Mesenchymal stem cell (in vitro differentiated cells and primary cell): ENCODE data around the gene DSP.

Source experiments
- DNase-seq: peaks from one replicate; pipeline ENCODE4 v3.0.0-alpha.2; 2013
- H2AFZ ChIP-seq: one replicate; pipeline ENCODE4 v1.6.1; 2013; ENCODE audit warnings: low read depth, mild to moderate bottlenecking, control low read depth, inconsistent platforms, low read length, moderate library complexity
- H2AK5ac ChIP-seq: 2 replicates; pipeline ENCODE4 v1.6.1; 2013; ENCODE audit warnings: low read length, moderate library complexity, mild to moderate bottlenecking, inconsistent platforms; ENCODE audit not compliant: severe bottlenecking
- H2BK120ac ChIP-seq: one replicate; pipeline ENCODE4 v1.6.1; 2013; ENCODE audit warnings: low read depth, mild to moderate bottlenecking, inconsistent platforms, low read length, moderate library complexity
- H2BK12ac ChIP-seq, 2 experiments: one replicate each; pipeline ENCODE4 v1.6.1; 2013; ENCODE audit warnings: inconsistent platforms in 2 of 2, low read length in 2 of 2, mild to moderate bottlenecking in 2 of 2, moderate library complexity in 2 of 2, control low read depth in 1 of 2
- H2BK15ac ChIP-seq: one replicate; pipeline ENCODE4 v1.6.1; 2013; ENCODE audit warnings: mild to moderate bottlenecking, low read depth, inconsistent platforms; ENCODE audit not compliant: poor library complexity, severe bottlenecking
- H2BK5ac ChIP-seq: 2 replicates; pipeline ENCODE4 v1.6.1; 2013; ENCODE audit warnings: low read depth, mild to moderate bottlenecking, low read length, control low read depth, inconsistent platforms; ENCODE audit not compliant: poor library complexity, severe bottlenecking
- H3K14ac ChIP-seq, 2 experiments: one replicate each; pipeline ENCODE4 v1.6.1; 2013; ENCODE audit warnings: inconsistent platforms in 2 of 2, low read length in 2 of 2, control low read depth in 1 of 2, mild to moderate bottlenecking in 1 of 2, moderate library complexity in 1 of 2
- H3K18ac ChIP-seq, 2 experiments: one replicate each; pipeline ENCODE4 v1.6.1; 2013; ENCODE audit warnings: inconsistent platforms in 2 of 2, low read length in 2 of 2, control low read depth in 1 of 2, low read depth in 1 of 2, mild to moderate bottlenecking in 1 of 2
- H3K23ac ChIP-seq, 2 experiments: one replicate each; pipeline ENCODE4 v1.6.1; 2013; ENCODE audit warnings: inconsistent platforms in 2 of 2, low read length in 2 of 2, mild to moderate bottlenecking in 2 of 2, moderate library complexity in 2 of 2, control low read depth in 1 of 2
- H3K27ac ChIP-seq: 2 replicates; pipeline ENCODE4 v1.5.1; 2013; ENCODE audit warnings: mild to moderate bottlenecking, moderate library complexity, low read length, control low read depth, inconsistent platforms; ENCODE audit not compliant: poor library complexity, severe bottlenecking
- H3K27me3 ChIP-seq, 2 experiments: 2 replicates each; pipeline versions ENCODE4 v1.6.1 to v1.7.0; 2013; ENCODE audit warnings: low read length in 2 of 2, mild to moderate bottlenecking in 2 of 2, moderate library complexity in 2 of 2, control low read depth in 1 of 2, inconsistent platforms in 1 of 2; ENCODE audit not compliant: control insufficient read depth in 1 of 2, insufficient read depth in 1 of 2
- H3K36me3 ChIP-seq, 2 experiments: 2 replicates each; pipeline versions ENCODE4 v1.6.1 to v1.7.0; 2013; ENCODE audit warnings: low read length in 2 of 2, control low read depth in 1 of 2, inconsistent platforms in 1 of 2, low read depth in 1 of 2, mild to moderate bottlenecking in 1 of 2; ENCODE audit not compliant: insufficient read depth in 2 of 2, control insufficient read depth in 1 of 2
- H3K4ac ChIP-seq, 2 experiments: one replicate each; pipeline ENCODE4 v1.6.1; 2013; ENCODE audit warnings: inconsistent platforms in 2 of 2, low read length in 2 of 2, mild to moderate bottlenecking in 2 of 2, moderate library complexity in 2 of 2, control low read depth in 1 of 2, low read depth in 1 of 2
- H3K4me1 ChIP-seq: 2 replicates; pipeline ENCODE4 v1.6.1; 2013; ENCODE audit warnings: low read depth, low read length, control low read depth; ENCODE audit not compliant: control insufficient read depth, insufficient read depth
- H3K4me2 ChIP-seq: 2 replicates; pipeline ENCODE4 v1.6.1; 2013; ENCODE audit warnings: low read length, mild to moderate bottlenecking, inconsistent platforms; ENCODE audit not compliant: poor library complexity, severe bottlenecking
- H3K4me3 ChIP-seq, 2 experiments: 2 replicates each; pipeline versions ENCODE4 v1.5.1 to v1.7.0; 2013; ENCODE audit warnings: low read length in 2 of 2, mild to moderate bottlenecking in 2 of 2, control low read depth in 1 of 2, low read depth in 1 of 2; ENCODE audit not compliant: insufficient read depth in 1 of 2
- H3K79me1 ChIP-seq: replicated peaks from 2 replicates; pipeline ENCODE4 v1.6.1; 2013; ENCODE audit warnings: mild to moderate bottlenecking, control low read depth, low read length, inconsistent platforms; ENCODE audit not compliant: poor library complexity, severe bottlenecking
- H3K9ac ChIP-seq: 2 replicates; pipeline ENCODE4 v1.7.0; 2013; ENCODE audit warnings: mild to moderate bottlenecking, low read length, moderate library complexity
- H3K9me3 ChIP-seq: 2 replicates; pipeline ENCODE4 v1.7.0; 2013; ENCODE audit warnings: mild to moderate bottlenecking, low read length; ENCODE audit not compliant: control insufficient read depth
- H4K8ac ChIP-seq: one replicate; pipeline ENCODE4 v1.6.1; 2013; ENCODE audit warnings: inconsistent platforms, mild to moderate bottlenecking, low read length, moderate library complexity
- H4K91ac ChIP-seq: one replicate; pipeline ENCODE4 v1.6.1; 2013; ENCODE audit warnings: mild to moderate bottlenecking, low read length, inconsistent platforms
- WGBS: methylation state at CpG from one replicate; pipeline ENCODE4 v1.1.7; 2013; ENCODE audit warnings: mixed read lengths; 5-methylcytosine and 5-hydroxymethylcytosine counted together

Gene DSP

GRCh38 chr6:7562769-7563168 is 21.3 kb downstream of the DSP start:
- H3K4ac ChIP-seq, result no peak overlapping the region
- peaks cover 7% of the 10 kb centered on the region for H3K79me1 ChIP-seq
- no peak for DNase-seq
- no peak overlapping the region for H4K91ac ChIP-seq
- H2BK12ac ChIP-seq, result no peak overlapping the region
- no peak overlapping the region for H3K9ac ChIP-seq
- no peaks in the 10 kb centered on the region for H3K9me3 ChIP-seq
- no peak overlapping the region for H3K27ac ChIP-seq
- H3K14ac ChIP-seq, result no peak overlapping the region
- H2BK15ac ChIP-seq, result no peak overlapping the region
- no peak overlapping the region for H3K18ac ChIP-seq
- no peak overlapping the region for H3K4me3 ChIP-seq
- H2BK5ac ChIP-seq, result no peak overlapping the region
- no peak overlapping the region for H3K4me2 ChIP-seq
- H2BK120ac ChIP-seq, result no peak overlapping the region
- no peaks in the 10 kb centered on the region for H3K4me1 ChIP-seq
- no peak overlapping the region for H2AK5ac ChIP-seq
- no peaks in the 10 kb centered on the region for H3K27me3 ChIP-seq
- 100% methylated on average over 4 of the region's 4 CpGs for WGBS
- no peak overlapping the region for H3K23ac ChIP-seq
- peaks cover 0 to 28% of the 10 kb centered on the region in 2 experiments for H3K36me3 ChIP-seq
- H4K8ac ChIP-seq, result no peak overlapping the region
- no peak overlapping the region for H2AFZ ChIP-seq

GRCh38 chr6:7566107-7566506 is 24.6 kb downstream of the DSP start:
- Histone ChIP-seq H3K4me2 (no peak overlapping the region), H3K18ac (no peak overlapping the region), H3K23ac (no peak overlapping the region), H3K27me3 (no peaks in the 10 kb centered on the region), H2BK120ac (no peak overlapping the region), H2BK12ac (no peak overlapping the region), H3K9ac (peak overlapping the region; percentile 58), H4K91ac (no peak overlapping the region), H2BK5ac (no peak overlapping the region), H3K79me1 (peaks cover 7% of the 10 kb centered on the region), H2AFZ (no peak overlapping the region), H2BK15ac (no peak overlapping the region), H2AK5ac (no peak overlapping the region), H3K36me3 (peaks cover 0 to 35% of the 10 kb centered on the region in 2 experiments), H3K4ac (no peak overlapping the region), H4K8ac (no peak overlapping the region), H3K9me3 (no peaks in the 10 kb centered on the region), H3K14ac (no peak overlapping the region), H3K4me3 (no peak overlapping the region), H3K27ac (no peak overlapping the region), H3K4me1 (no peaks in the 10 kb centered on the region)
- WGBS, result 89% methylated on average over 1 of the region's 2 CpGs
- DNase-seq, result no peak

GRCh38 chr6:7566617-7567173 is 25.2 kb downstream of the DSP start:
- no peak overlapping the region for H3K4me3 ChIP-seq
- WGBS, result 100% methylated on average over 3 of the region's 4 CpGs

GRCh38 chr6:7568021-7568420 is 26.6 kb downstream of the DSP start:
- Histone ChIP-seq H3K36me3 (peaks cover 0 to 42% of the 10 kb centered on the region in 2 experiments), H3K9ac (no peak overlapping the region), H2BK12ac (no peak overlapping the region), H3K27me3 (no peaks in the 10 kb centered on the region), H2BK15ac (no peak overlapping the region), H3K4me3 (no peak overlapping the region), H3K27ac (no peak overlapping the region), H3K9me3 (no peaks in the 10 kb centered on the region), H4K91ac (no peak overlapping the region), H2AK5ac (no peak overlapping the region), H3K14ac (no peak overlapping the region), H3K4me2 (no peak overlapping the region), H4K8ac (no peak overlapping the region), H3K4ac (no peak overlapping the region), H2BK120ac (no peak overlapping the region), H3K18ac (no peak overlapping the region), H3K23ac (no peak overlapping the region), H2BK5ac (no peak overlapping the region), H3K4me1 (no peaks in the 10 kb centered on the region), H2AFZ (peak overlapping the region; percentile 37), H3K79me1 (peaks cover 3% of the 10 kb centered on the region)
- no peak for DNase-seq
- 83% methylated on average over 3 of the region's 3 CpGs for WGBS

More at GRCh38 chr6:7566617-7567173, 25.2 kb downstream of the DSP start:
- Histone ChIP-seq H3K4me1 (no peaks in the 10 kb centered on the region), H2AK5ac (no peak overlapping the region), H3K79me1 (peaks cover 3% of the 10 kb centered on the region), H3K18ac (no peak overlapping the region), H3K4me2 (no peak overlapping the region), H4K91ac (no peak overlapping the region), H3K23ac (no peak overlapping the region), H3K9me3 (no peaks in the 10 kb centered on the region), H3K27me3 (no peaks in the 10 kb centered on the region), H2BK12ac (no peak overlapping the region), H3K4ac (no peak overlapping the region), H4K8ac (no peak overlapping the region), H2AFZ (no peak overlapping the region), H3K9ac (no peak overlapping the region), H2BK15ac (no peak overlapping the region), H2BK5ac (no peak overlapping the region), H2BK120ac (no peak overlapping the region), H3K27ac (no peak overlapping the region), H3K36me3 (peaks cover 0 to 34% of the 10 kb centered on the region in 2 experiments), H3K14ac (no peak overlapping the region)
- no peak for DNase-seq
